H9 (cell line): ENCODE results near the gene ADAMTS6. TPM values are rescaled to one million over a fixed set of nuclear protein-coding genes. Genes with fewer than 3 reads are reported as not detected.

ENCODE experiments used
- DNase-seq: peaks from one replicate; pipeline ENCODE4 v3.0.0-alpha.2; 2017
- H2AFZ ChIP-seq: one replicate; pipeline ENCODE4 v1.6.1; 2013; ENCODE audit warnings: mild to moderate bottlenecking, low read length, control low read depth, moderate library complexity
- H2AK5ac ChIP-seq: 2 replicates; pipeline ENCODE4 v1.6.1; 2013; ENCODE audit warnings: low read length, control low read depth, mixed read lengths; ENCODE audit not compliant: insufficient read length
- H2BK120ac ChIP-seq: one replicate; pipeline ENCODE4 v1.6.1; 2013; ENCODE audit warnings: low read depth, mild to moderate bottlenecking, low read length, control low read depth, inconsistent platforms; ENCODE audit not compliant: poor library complexity, severe bottlenecking
- H2BK12ac ChIP-seq: 2 replicates; pipeline ENCODE4 v1.6.1; 2013; ENCODE audit warnings: low read length, control low read depth, mixed read lengths, low read depth; ENCODE audit not compliant: insufficient read length
- H2BK15ac ChIP-seq: 2 replicates; pipeline ENCODE4 v1.6.1; 2013; ENCODE audit warnings: low read depth, low read length, control low read depth
- H2BK20ac ChIP-seq: one replicate; pipeline ENCODE4 v1.6.1; 2013; ENCODE audit warnings: low read depth, mild to moderate bottlenecking, low read length, control low read depth, inconsistent platforms; ENCODE audit not compliant: poor library complexity, severe bottlenecking
- H2BK5ac ChIP-seq: 2 replicates; pipeline ENCODE4 v1.6.1; 2013; ENCODE audit warnings: low read length, control low read depth, mixed read lengths; ENCODE audit not compliant: insufficient read length
- H3K14ac ChIP-seq: 2 replicates; pipeline ENCODE4 v1.6.1; 2013; ENCODE audit warnings: low read length, control low read depth; ENCODE audit not compliant: insufficient read depth
- H3K18ac ChIP-seq: 2 replicates; pipeline ENCODE4 v1.6.1; 2013; ENCODE audit warnings: low read depth, mild to moderate bottlenecking, mixed read lengths, low read length, control low read depth; ENCODE audit not compliant: insufficient read length
- H3K23ac ChIP-seq: 2 replicates; pipeline ENCODE4 v1.6.1; 2013; ENCODE audit warnings: low read length, control low read depth, mixed read lengths, low read depth; ENCODE audit not compliant: insufficient read length
- H3K23me2 ChIP-seq: 2 replicates; pipeline ENCODE4 v1.6.1; 2013; ENCODE audit warnings: low read depth, mild to moderate bottlenecking, mixed read lengths, low read length, control low read depth; ENCODE audit not compliant: insufficient read length, poor library complexity, severe bottlenecking
- H3K27ac ChIP-seq: 2 replicates; pipeline ENCODE4 v1.5.1; 2013; ENCODE audit warnings: low read length, control low read depth, mixed read lengths, low read depth; ENCODE audit not compliant: insufficient read length
- H3K27me3 ChIP-seq: 2 replicates; pipeline ENCODE4 v1.6.1; 2013; ENCODE audit warnings: low read length, control low read depth, inconsistent platforms; ENCODE audit not compliant: insufficient read depth
- H3K4ac ChIP-seq: 2 replicates; pipeline ENCODE4 v1.6.1; 2013; ENCODE audit warnings: low read depth, mild to moderate bottlenecking, control low read depth, inconsistent platforms, low read length, moderate library complexity
- H3K4me1 ChIP-seq: 2 replicates; pipeline ENCODE4 v1.6.1; 2013; ENCODE audit warnings: low read length, control low read depth, inconsistent platforms; ENCODE audit not compliant: insufficient read depth
- H3K4me2 ChIP-seq: 2 replicates; pipeline ENCODE4 v1.6.1; 2013; ENCODE audit warnings: low read length, control low read depth, mixed read lengths; ENCODE audit not compliant: insufficient read length, insufficient read depth
- H3K56ac ChIP-seq: 2 replicates; pipeline ENCODE4 v1.6.1; 2013; ENCODE audit warnings: low read depth, mild to moderate bottlenecking, mixed read lengths, low read length, control low read depth; ENCODE audit not compliant: insufficient read length
- H3K79me1 ChIP-seq: 2 replicates; pipeline ENCODE4 v1.6.1; 2013; ENCODE audit warnings: low read depth, mild to moderate bottlenecking, moderate library complexity, low read length, control low read depth, inconsistent platforms; ENCODE audit not compliant: insufficient read depth, poor library complexity, severe bottlenecking
- H3K79me2 ChIP-seq: 2 replicates; pipeline ENCODE4 v1.6.1; 2013; ENCODE audit warnings: low read length, control low read depth, inconsistent platforms; ENCODE audit not compliant: insufficient read depth
- H3K9ac ChIP-seq: 2 replicates; pipeline ENCODE4 v1.6.1; 2013; ENCODE audit warnings: low read length, control low read depth, mixed read lengths; ENCODE audit not compliant: insufficient read length; ENCODE audit errors: extremely low read depth
- H3K9me3 ChIP-seq: one replicate; pipeline ENCODE4 v1.6.1; 2013; ENCODE audit warnings: low read depth, low read length, inconsistent platforms; ENCODE audit not compliant: control insufficient read depth
- H3T11ph ChIP-seq: one replicate; pipeline ENCODE4 v1.6.1; 2013; ENCODE audit warnings: mild to moderate bottlenecking, low read length, control low read depth, inconsistent platforms
- H4K20me1 ChIP-seq: one replicate; pipeline ENCODE4 v1.6.1; 2013; ENCODE audit not compliant: control insufficient read depth, insufficient read length, insufficient read depth
- H4K5ac ChIP-seq: 2 replicates; pipeline ENCODE4 v1.6.1; 2013; ENCODE audit warnings: low read depth, mild to moderate bottlenecking, mixed read lengths, low read length, control low read depth; ENCODE audit not compliant: insufficient read length
- H4K8ac ChIP-seq: replicated peaks from 2 replicates; pipeline ENCODE4 v1.6.1; 2013; ENCODE audit warnings: low read length, control low read depth, mixed read lengths, low read depth; ENCODE audit not compliant: insufficient read length
- H4K91ac ChIP-seq: 2 replicates; pipeline ENCODE4 v1.6.1; 2013; ENCODE audit warnings: low read depth, mild to moderate bottlenecking, moderate library complexity, mixed read lengths, low read length, control low read depth; ENCODE audit not compliant: insufficient read length
- H3K27ac Mint-ChIP-seq, 3 experiments: 2 replicates in 2 of 3; 3 replicates in 1 of 3; pipeline ENCODE4 v1.8.0; 2020 to 2021; ENCODE audit warnings: mixed read lengths in 3 of 3, mild to moderate bottlenecking in 1 of 3, moderate library complexity in 1 of 3
- H3K27me3 Mint-ChIP-seq: 2 replicates; pipeline ENCODE4 v1.8.0; 2021; ENCODE audit warnings: low read depth, mild to moderate bottlenecking, moderate library complexity, mixed read lengths
- H3K36me3 Mint-ChIP-seq, 3 experiments: 2 replicates in 2 of 3; 3 replicates in 1 of 3; pipeline ENCODE4 v1.8.0; 2020 to 2021; ENCODE audit warnings: low read depth in 3 of 3, mixed read lengths in 3 of 3; ENCODE audit not compliant: insufficient read depth in 1 of 3
- H3K4me1 Mint-ChIP-seq, 2 experiments: 2 replicates each; pipeline ENCODE4 v1.8.0; 2020; ENCODE audit warnings: mixed read lengths in 2 of 2
- H3K4me3 Mint-ChIP-seq, 2 experiments: 2 replicates in 1 of 2; 3 replicates in 1 of 2; pipeline ENCODE4 v1.8.0; 2020 to 2021; ENCODE audit warnings: mild to moderate bottlenecking in 2 of 2, mixed read lengths in 2 of 2, moderate library complexity in 1 of 2
- H3K9me3 Mint-ChIP-seq, 2 experiments: 2 replicates in 1 of 2; 3 replicates in 1 of 2; pipeline ENCODE4 v1.8.0; 2020; ENCODE audit warnings: mild to moderate bottlenecking in 2 of 2, mixed read lengths in 2 of 2, moderate library complexity in 1 of 2
- CTCF ChIP-seq: fragments of 200-600 bp; sonication (generic); conservative IDR thresholded peaks from 3 replicates; pipeline ENCODE4 v1.8.0; 2021; ENCODE audit warnings: antibody characterized with exemption, mild to moderate bottlenecking
- WGBS: extraction: QIAGEN DNeasy Blood & Tissue Kit; methylation state at CpG from one replicate; pipeline ENCODE4 v1.1.7; 2013; ENCODE audit warnings: missing lambda C conversion rate, low lambda C conversion rate, mixed read lengths; ENCODE audit not compliant: insufficient read length; ENCODE audit errors: extremely low coverage; 5-methylcytosine and 5-hydroxymethylcytosine counted together
- total RNA-seq: library from RNA; stranded (reverse); gene quantifications from 2 replicates; pipeline ENCODE4 v1.2.1, GENCODE V29; 2021

The ADAMTS6 gene
- total RNA-seq, 1 experiment from 2014 or later: 0.33 TPM

GRCh38 chr5:65128226-65128625 lies 353.5 kb downstream of the ADAMTS6 start:
- Histone ChIP-seq H4K5ac (no peak overlapping the region), H3K4ac (no peak overlapping the region), H2BK120ac (no peak overlapping the region), H3K79me1 (no peaks in the 10 kb centered on the region), H3K9ac (no peak overlapping the region), H3K23ac (no peak overlapping the region), H2AFZ (no peak overlapping the region), H3K4me2 (no peak overlapping the region), H3K14ac (0 out of 2 replicates have a peak overlapping the region, but pooled peaks have one; percentile 24), H3K4me1 (0 out of 2 replicates have a peak, but pooled peaks cover 5% of the 10 kb centered on the region), H3K56ac (no peak overlapping the region), H2BK5ac (no peak overlapping the region), H3T11ph (no peak overlapping the region), H3K9me3 (no peaks in the 10 kb centered on the region), H3K23me2 (no peaks in the 10 kb centered on the region), H2BK12ac (no peak overlapping the region), H3K27ac (no peak overlapping the region), H4K91ac (no peak overlapping the region), H3K18ac (no peak overlapping the region), H4K8ac (no peak overlapping the region), H2BK15ac (no peak overlapping the region), H2AK5ac (no peak overlapping the region), H3K79me2 (no peaks in the 10 kb centered on the region), H2BK20ac (no peak overlapping the region), H4K20me1 (no peaks in the 10 kb centered on the region), H3K27me3 (no peaks in the 10 kb centered on the region)
- DNase-seq: no peak
- Mint-ChIP-seq H3K27me3 (no peaks in the 10 kb centered on the region), H3K4me1 (peaks cover 17 to 19% of the 10 kb centered on the region in 2 experiments), H3K36me3 (no peaks in the 10 kb centered on the region), H3K4me3 (no peak overlapping the region), H3K9me3 (no peaks in the 10 kb centered on the region), H3K27ac (peak overlapping the region in 1 of 3 experiments; percentile 25; a peak in 2 of 7 replicates)
- TF ChIP-seq CTCF: no peak
- WGBS: no CpG with 5 or more reads among the region's 6 CpGs
